ENCODE data around the gene KRTAP12-2. TPM values are rescaled to one million over a fixed set of nuclear protein-coding genes. Genes with fewer than 3 reads are reported as not detected.

The KRTAP12-2 gene
- total and polyA plus RNA-seq, 2 donors (not counting 3 experiments of a cell fraction or from before 2014, with no cell fraction given): not detected

- no peaks in the 10 kb centered on the region for H3K36me3 ChIP-seq (ENCODE audit: control insufficient read depth in 2 of 2, extremely low read depth in 1 of 2, insufficient read depth in 2 of 2, low read length in 2 of 2)
- no TSS peak for BruUV-seq (replicated peaks)
- peaks cover 5% of the 10 kb centered on the region for H3K4me1 ChIP-seq (ENCODE audit: control insufficient read depth, extremely low read depth, insufficient read depth, low read length)
- dilution Hi-C loops (cut with MboI; ENCODE audit: extremely low pct_ligation_motif_present, low sequenced_read_pairs) (no loop called here), intact Hi-C loops (cut with micrococcal nuclease) (no loop called here)
- no peak overlapping the region for H3K27ac ChIP-seq (ENCODE audit: insufficient read depth, low read depth, low read length)
- H3K9me3 ChIP-seq (replicated peaks; ENCODE audit: control insufficient read depth, insufficient read depth, low read length): no peaks in the 10 kb centered on the region
- peaks cover 78 to 85% of the 10 kb centered on the region in 2 experiments for H3K27me3 ChIP-seq (ENCODE audit: control insufficient read depth in 2 of 2, insufficient read depth in 2 of 2, low read length in 2 of 2)
- CTCF ChIA-PET: interaction anchor here (1.7 kb wide), 1 partner anchor 85 kb away, joined by 10 read pairs; no protein-coding TSS in a partner anchor
- TF ChIP-seq POLR2A (IDR thresholded peaks at IDR 0.05; ENCODE audit: low read depth, low read length): no peak
- TF ChIP-seq JUN (IDR thresholded peaks at IDR 0.05; ENCODE audit: borderline replicate concordance, insufficient read depth, insufficient read length, low read depth): no peak
- TF ChIP-seq FOS (IDR thresholded peaks at IDR 0.05; ENCODE audit: borderline replicate concordance, insufficient read depth, low read length): no peak
- no peak for TF ChIP-seq MYC (IDR thresholded peaks at IDR 0.05; ENCODE audit: low read depth, low read length)
- no peak for TF ChIP-seq POLR2AphosphoS5 (IDR thresholded peaks at IDR 0.05; ENCODE audit: insufficient read depth, low read depth, low read length)
- no peak for TF ChIP-seq CTCF (IDR thresholded peaks at IDR 0.05; ENCODE audit: extremely low read depth in 1 of 2, insufficient read depth in 1 of 2, low read depth in 1 of 2, low read length in 2 of 2)
- TF ChIP-seq EZH2 (IDR thresholded peaks at IDR 0.05; ENCODE audit: borderline replicate concordance, low read depth, low read length, severe bottlenecking): no peak
- no peak for TF ChIP-seq GATA2 (IDR thresholded peaks at IDR 0.05; ENCODE audit: insufficient read depth, insufficient read length, low read depth, low read length)
- no peak for TF ChIP-seq MAX (IDR thresholded peaks at IDR 0.05; ENCODE audit: insufficient read depth, insufficient read length)
- H3K79me2 ChIP-seq (ENCODE audit: control insufficient read depth, insufficient read depth, low read length): no peaks in the 10 kb centered on the region
- H3K9ac ChIP-seq (replicated peaks; ENCODE audit: extremely low read depth, insufficient read depth, low read length): no peak overlapping the region
- POLR2A ChIA-PET: no interaction called here
- H3K9me1 ChIP-seq (replicated peaks; ENCODE audit: control insufficient read depth, extremely low read depth, insufficient read depth, low read length): no peaks in the 10 kb centered on the region
- no peaks in the 10 kb centered on the region for H4K20me1 ChIP-seq (replicated peaks; ENCODE audit: control insufficient read depth, extremely low read depth, insufficient read depth, low read length)
- no peak overlapping the region for H3K4me3 ChIP-seq (replicated peaks in 1 of 3; ENCODE audit: insufficient read depth in 1 of 3, low read depth in 1 of 3, low read length in 3 of 3)
- no peak overlapping the region for H3K4me2 ChIP-seq (ENCODE audit: insufficient read depth, low read length)
- DNase-seq (ENCODE audit: low read depth, low spot score): no peak
- no peak for FAIRE-seq
- H2AFZ ChIP-seq (ENCODE audit: low read depth, low read length): no peak overlapping the region
These were observed 41.6 kb upstream of the KRTAP12-2 start for GRCh38 chr21:44708213-44708865.

Measured in endothelial cell of umbilical vein (primary cell).